IMR-90 (cell line): ENCODE measurements around the gene ARHGEF33.

Experiments
- BHLHE40 ChIP-seq: fragments of 150-350 bp; IDR thresholded peaks from 2 replicates; pipeline ENCODE4 v1.6.1; 2016; ENCODE audit warnings: mild to moderate bottlenecking, low read depth, low read length
- CEBPB ChIP-seq: IDR thresholded peaks from 2 replicates; pipeline ENCODE4 v1.6.1; 2012; ENCODE audit warnings: low read depth, low read length, improper control_type of control experiment
- POLR2A ChIP-seq: IDR thresholded peaks from 2 replicates; pipeline ENCODE4 v1.6.1; 2012; ENCODE audit warnings: mild to moderate bottlenecking, low read depth, low read length
- SMC3 ChIP-seq: fragments of 150-350 bp; IDR thresholded peaks from 2 replicates; pipeline ENCODE4 v1.6.1; 2016; ENCODE audit warnings: low read depth, mild to moderate bottlenecking, antibody characterized with exemption, low read length, moderate library complexity
- TF ChIP-seq, protein P1 (sequence below): conservative IDR thresholded peaks from 2 replicates; pipeline ENCODE4 v1.5.1; 2012; ENCODE audit warnings: mild to moderate bottlenecking, low read depth, low read length, improper control_type of control experiment
- TF ChIP-seq, protein P2 (sequence below): fragments of 150-350 bp; IDR thresholded peaks from 2 replicates; pipeline ENCODE4 v1.6.1; 2017; ENCODE audit warnings: mild to moderate bottlenecking, antibody characterized with exemption, low read length, low read depth

DNA sequence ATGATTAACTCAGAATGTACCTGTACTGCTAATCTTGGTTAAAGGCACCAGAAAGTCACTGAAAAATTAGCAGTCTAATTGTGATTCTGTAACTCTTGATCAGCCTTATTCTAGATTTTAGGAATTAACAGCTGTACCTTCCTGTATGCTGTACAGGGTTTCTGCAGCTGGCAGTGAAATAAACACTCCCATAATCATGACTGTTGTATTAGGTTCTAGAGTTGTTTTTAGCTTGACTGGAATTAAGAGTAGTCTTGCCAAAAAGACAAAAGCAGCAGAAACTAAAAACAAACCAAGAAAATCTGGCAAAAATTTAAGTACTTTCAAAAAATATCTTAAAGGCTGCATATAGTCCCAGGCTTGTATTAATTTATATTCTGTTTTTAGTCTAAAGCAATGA, 127.7 kb downstream of the ARHGEF33 start:
- TF ChIP-seq, protein P1, sequence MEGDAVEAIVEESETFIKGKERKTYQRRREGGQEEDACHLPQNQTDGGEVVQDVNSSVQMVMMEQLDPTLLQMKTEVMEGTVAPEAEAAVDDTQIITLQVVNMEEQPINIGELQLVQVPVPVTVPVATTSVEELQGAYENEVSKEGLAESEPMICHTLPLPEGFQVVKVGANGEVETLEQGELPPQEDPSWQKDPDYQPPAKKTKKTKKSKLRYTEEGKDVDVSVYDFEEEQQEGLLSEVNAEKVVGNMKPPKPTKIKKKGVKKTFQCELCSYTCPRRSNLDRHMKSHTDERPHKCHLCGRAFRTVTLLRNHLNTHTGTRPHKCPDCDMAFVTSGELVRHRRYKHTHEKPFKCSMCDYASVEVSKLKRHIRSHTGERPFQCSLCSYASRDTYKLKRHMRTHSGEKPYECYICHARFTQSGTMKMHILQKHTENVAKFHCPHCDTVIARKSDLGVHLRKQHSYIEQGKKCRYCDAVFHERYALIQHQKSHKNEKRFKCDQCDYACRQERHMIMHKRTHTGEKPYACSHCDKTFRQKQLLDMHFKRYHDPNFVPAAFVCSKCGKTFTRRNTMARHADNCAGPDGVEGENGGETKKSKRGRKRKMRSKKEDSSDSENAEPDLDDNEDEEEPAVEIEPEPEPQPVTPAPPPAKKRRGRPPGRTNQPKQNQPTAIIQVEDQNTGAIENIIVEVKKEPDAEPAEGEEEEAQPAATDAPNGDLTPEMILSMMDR, result no peak
- TF ChIP-seq POLR2A (no peak), SMC3 (no peak), CEBPB (no peak), BHLHE40 (no peak)
- TF ChIP-seq, protein P2, sequence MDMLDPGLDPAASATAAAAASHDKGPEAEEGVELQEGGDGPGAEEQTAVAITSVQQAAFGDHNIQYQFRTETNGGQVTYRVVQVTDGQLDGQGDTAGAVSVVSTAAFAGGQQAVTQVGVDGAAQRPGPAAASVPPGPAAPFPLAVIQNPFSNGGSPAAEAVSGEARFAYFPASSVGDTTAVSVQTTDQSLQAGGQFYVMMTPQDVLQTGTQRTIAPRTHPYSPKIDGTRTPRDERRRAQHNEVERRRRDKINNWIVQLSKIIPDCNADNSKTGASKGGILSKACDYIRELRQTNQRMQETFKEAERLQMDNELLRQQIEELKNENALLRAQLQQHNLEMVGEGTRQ, result no peak
